Erythroblast (primary cell): ENCODE data around the gene RBM8A.

ENCODE experiments used
- DNase-seq, 2 experiments: peaks; one replicate each; lab custom pipeline; 2025; lab: John Stamatoyannopoulos, UW
- GATA1 ChIP-seq: IDR thresholded peaks from 2 replicates; pipeline ENCODE4 v1.6.1; 2011; ENCODE audit warnings: low read depth, mild to moderate bottlenecking, control low read depth, low read length, moderate library complexity
- POLR2A ChIP-seq: IDR thresholded peaks from 2 replicates; pipeline ENCODE4 v1.6.1; 2011; ENCODE audit warnings: mild to moderate bottlenecking, low read length

Gene RBM8A

GRCh38 chr1:145918144-145918991 lies 8.9 kb downstream of the RBM8A start, which contains the start of gene PEX11B:
PEX11B (minus strand) TSS chr1:145918717; CDS start chr1:145918688, 29 bp downstream.
- peak; percentile 94 for DNase-seq
- TF ChIP-seq GATA1, result no peak
- TF ChIP-seq POLR2A, result peak; percentile 73

- DNase-seq, result no peak
- TF ChIP-seq GATA1 (no peak), POLR2A (no peak)
Observed at GRCh38 chr1:145917595-145917994, 9.7 kb downstream of the RBM8A start.

GRCh38 chr1:145916745-145917144 lies 10.5 kb downstream of the RBM8A start:
- peak; percentile 29 to 44 for DNase-seq
- TF ChIP-seq POLR2A, result no peak
- TF ChIP-seq GATA1, result no peak

GRCh38 chr1:145912128-145912641 lies 15.1 kb downstream of the RBM8A start:
- no peak for DNase-seq
- TF ChIP-seq GATA1 (no peak), POLR2A (no peak)

- DNase-seq, result no peak
- no peak for TF ChIP-seq POLR2A
- no peak for TF ChIP-seq GATA1
Observed at GRCh38 chr1:145908653-145909052, 18.6 kb downstream of the RBM8A start.

GRCh38 chr1:145906954-145907753 lies 20.1 kb downstream of the RBM8A start:
- no peak for TF ChIP-seq POLR2A
- no peak for TF ChIP-seq GATA1
- DNase-seq, result no peak

GRCh38 chr1:145901312-145902021 lies 25.8 kb downstream of the RBM8A start:
- DNase-seq, result no peak
- TF ChIP-seq POLR2A, result no peak
- TF ChIP-seq GATA1, result no peak

- TF ChIP-seq POLR2A (no peak), GATA1 (no peak)
- no peak for DNase-seq
Observed at GRCh38 chr1:145898756-145899155, 28.5 kb downstream of the RBM8A start.

- TF ChIP-seq POLR2A (no peak), GATA1 (no peak)
Observed at GRCh38 chr1:145897969-145898368, 29.3 kb downstream of the RBM8A start.

GRCh38 chr1:145895471-145895870 lies 31.8 kb downstream of the RBM8A start:
- DNase-seq, result no peak
- TF ChIP-seq POLR2A, result no peak
- TF ChIP-seq GATA1, result no peak

More at GRCh38 chr1:145897969-145898368, 29.3 kb downstream of the RBM8A start:
- DNase-seq, result no peak

GRCh38 chr1:145893306-145894055 lies 33.8 kb downstream of the RBM8A start:
- TF ChIP-seq GATA1, result no peak
- TF ChIP-seq POLR2A, result no peak
- DNase-seq, result no peak

- TF ChIP-seq POLR2A (no peak), GATA1 (no peak)
- peak; percentile 74 to 78 for DNase-seq
Observed at GRCh38 chr1:145892486-145893087, 34.7 kb downstream of the RBM8A start.
